ENCODE measurements around the gene FRMD8. TPM values are rescaled to one million over a fixed set of nuclear protein-coding genes. Genes with fewer than 3 reads are reported as not detected.
"Not testable (repeated sequence)": the region's sequence is repeated elsewhere in the genome, so short reads cannot be mapped to it uniquely, and the experiment has no call there.

FRMD8 gene
- total and polyA plus RNA-seq, 2 of the 4 experiments (the other 2 are of a cell fraction) = 11.3 to 19.8 TPM

GRCh38 chr11:65448418-65449105 lies 62.1 kb downstream of the FRMD8 start (continued):
- TF ChIP-seq POLR2A (IDR thresholded peaks at IDR 0.05; ENCODE audit: low read depth, low read length) (peak; percentile 33; the same call in 1 of the 2 replicates), RAD21 (IDR thresholded peaks at IDR 0.05; ENCODE audit: low read length) (no peak)

DNA sequence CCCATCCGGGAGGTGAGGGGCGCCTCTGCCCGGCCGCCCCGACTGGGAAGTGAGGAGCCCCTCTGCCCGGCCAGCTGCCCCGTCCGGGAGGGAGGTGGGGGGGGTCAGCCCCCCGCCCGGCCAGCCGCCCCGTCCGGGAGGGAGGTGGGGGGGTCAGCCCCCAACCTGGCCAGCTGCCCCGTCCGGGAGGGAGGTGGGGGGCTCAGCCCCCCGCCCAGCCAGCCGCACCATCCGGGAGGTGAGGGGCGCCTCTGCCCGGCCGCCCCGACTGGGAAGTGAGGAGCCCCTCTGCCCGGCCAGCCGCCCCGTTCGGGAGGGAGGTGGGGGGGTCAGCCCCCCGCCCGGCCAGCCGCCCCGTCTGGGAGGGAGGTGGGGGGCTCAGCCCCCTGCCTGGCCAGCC lies 64.9 kb downstream of the FRMD8 start:
- DNase-seq; H3K9me3 ChIP-seq (ENCODE audit: control insufficient read depth, insufficient read depth, low read length); H3K14ac ChIP-seq (replicated peaks; ENCODE audit: low read depth, low read length); H2BK15ac ChIP-seq (ENCODE audit: low read depth, low read length); H2BK120ac ChIP-seq (ENCODE audit: low read depth, low read length); H4K8ac ChIP-seq (ENCODE audit: low read depth in 2 of 2, low read length in 2 of 2); CTCF ChIA-PET; dilution Hi-C loops (cut with HindIII; ENCODE audit: low sequenced_read_pairs, unreplicated experiment); H3K27me3 ChIP-seq (ENCODE audit: control insufficient read depth, insufficient read depth, low read length); H3K18ac ChIP-seq (ENCODE audit: low read depth, low read length); H3K56ac ChIP-seq (ENCODE audit: extremely low read depth, insufficient read depth, low read length); H3K4me2 ChIP-seq (ENCODE audit: low read depth, low read length); H3K4me1 ChIP-seq (ENCODE audit: control insufficient read depth, insufficient read depth, low read length); H2AK9ac ChIP-seq (replicated peaks; ENCODE audit: low read depth, low read length, poor library complexity); in situ Hi-C loops (cut with MboI; ENCODE audit: low sequenced_read_pairs); H2BK20ac ChIP-seq (ENCODE audit: low read depth, low read length); H3K4me3 ChIP-seq (ENCODE audit: insufficient read depth, low read depth, low read length); intact Hi-C loops (cut with micrococcal nuclease); H2AK5ac ChIP-seq (ENCODE audit: low read depth, low read length); POLR2A ChIA-PET (ENCODE audit: unreplicated experiment); ATAC-seq (ENCODE audit: low read depth); H3K9ac ChIP-seq (ENCODE audit: low read depth, low read length); H3K4ac ChIP-seq (ENCODE audit: low read depth, low read length); H2BK5ac ChIP-seq (ENCODE audit: low read depth, low read length, poor library complexity, severe bottlenecking); H4K5ac ChIP-seq (ENCODE audit: low read depth, low read length); H4K91ac ChIP-seq (ENCODE audit: insufficient read depth, low read depth, low read length); H3K36me3 ChIP-seq (ENCODE audit: control insufficient read depth, insufficient read depth, low read length); H3K23ac ChIP-seq (ENCODE audit: low read depth, low read length); BruUV-seq (replicated peaks); H2AFZ ChIP-seq (replicated peaks; ENCODE audit: low read length, poor library complexity); H3K27ac ChIP-seq (ENCODE audit: insufficient read depth, low read length): not testable (repeated sequence)
- Histone ChIP-seq H4K20me1 (ENCODE audit: insufficient read depth, low read length) (peaks cover 40% of the 10 kb centered on the region), H3K79me1 (ENCODE audit: low read depth in 1 of 2, low read length in 2 of 2) (peaks cover 5 to 43% of the 10 kb centered on the region in 2 experiments; a peak in 3 of 4 replicates), H3K9me1 (ENCODE audit: insufficient read depth, low read length) (peaks cover 11% of the 10 kb centered on the region; the same call in 1 of the 2 replicates)
- no CpG with 5 or more reads among the region's 30 CpGs for WGBS, 2 experiments (ENCODE audit: extremely low coverage in 2 of 2, insufficient read length in 1 of 2)

DNA sequence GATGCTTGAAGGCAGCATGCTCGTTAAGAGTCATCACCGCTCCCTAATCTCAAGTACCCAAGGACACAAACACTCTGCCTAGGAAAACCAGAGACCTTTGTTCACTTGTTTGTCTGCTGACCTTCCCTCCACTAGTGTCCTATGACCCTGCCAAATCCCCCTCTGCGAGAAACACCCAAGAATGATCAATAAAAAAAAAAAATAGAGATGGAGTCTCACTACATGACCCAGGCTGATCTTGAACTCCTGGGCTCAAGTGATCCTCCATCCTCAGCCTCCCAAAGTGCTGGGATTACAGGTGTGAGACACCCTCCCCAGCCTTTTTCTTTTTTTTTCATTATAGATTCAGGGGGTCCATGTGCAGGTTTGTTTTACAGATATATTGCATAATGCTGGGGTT lies 65.8 kb downstream of the FRMD8 start:
- H2AFZ ChIP-seq (replicated peaks; ENCODE audit: low read length, poor library complexity); H2BK20ac ChIP-seq (ENCODE audit: low read depth, low read length); H4K8ac ChIP-seq (ENCODE audit: low read depth in 2 of 2, low read length in 2 of 2); H3K56ac ChIP-seq (ENCODE audit: extremely low read depth, insufficient read depth, low read length); H3K9me3 ChIP-seq (ENCODE audit: control insufficient read depth, insufficient read depth, low read length); in situ Hi-C loops (cut with MboI; ENCODE audit: low sequenced_read_pairs); H3K4me3 ChIP-seq (ENCODE audit: insufficient read depth, low read depth, low read length); H3K4me2 ChIP-seq (ENCODE audit: low read depth, low read length); ATAC-seq (ENCODE audit: low read depth); H2AK9ac ChIP-seq (replicated peaks; ENCODE audit: low read depth, low read length, poor library complexity); CTCF ChIA-PET; H3K27ac ChIP-seq (ENCODE audit: insufficient read depth, low read length); dilution Hi-C loops (cut with HindIII; ENCODE audit: low sequenced_read_pairs, unreplicated experiment); BruUV-seq (replicated peaks); H3K14ac ChIP-seq (replicated peaks; ENCODE audit: low read depth, low read length); H3K9me1 ChIP-seq (ENCODE audit: insufficient read depth, low read length); H2AK5ac ChIP-seq (ENCODE audit: low read depth, low read length); H2BK15ac ChIP-seq (ENCODE audit: low read depth, low read length); H2BK5ac ChIP-seq (ENCODE audit: low read depth, low read length, poor library complexity, severe bottlenecking); H2BK120ac ChIP-seq (ENCODE audit: low read depth, low read length); H3K36me3 ChIP-seq (ENCODE audit: control insufficient read depth, insufficient read depth, low read length); DNase-seq; H3K18ac ChIP-seq (ENCODE audit: low read depth, low read length); H3K4ac ChIP-seq (ENCODE audit: low read depth, low read length); H3K9ac ChIP-seq (ENCODE audit: low read depth, low read length); H3K27me3 ChIP-seq (ENCODE audit: control insufficient read depth, insufficient read depth, low read length); H4K91ac ChIP-seq (ENCODE audit: insufficient read depth, low read depth, low read length); H3K23ac ChIP-seq (ENCODE audit: low read depth, low read length); intact Hi-C loops (cut with micrococcal nuclease); H4K5ac ChIP-seq (ENCODE audit: low read depth, low read length); H3K4me1 ChIP-seq (ENCODE audit: control insufficient read depth, insufficient read depth, low read length): not testable (repeated sequence)
- WGBS, 2 experiments (ENCODE audit: extremely low coverage in 2 of 2, insufficient read length in 1 of 2) = no CpG with 5 or more reads among the region's 3 CpGs
- Histone ChIP-seq H4K20me1 (ENCODE audit: insufficient read depth, low read length) (peaks cover 31% of the 10 kb centered on the region), H3K79me1 (ENCODE audit: low read depth in 1 of 2, low read length in 2 of 2) (peaks cover 5 to 38% of the 10 kb centered on the region in 2 experiments; a peak in 3 of 4 replicates)
- POLR2A ChIA-PET (ENCODE audit: unreplicated experiment) = interaction anchor here (0.6 to 1.0 kb wide), 2 partner anchors 47 to 53 kb away, joined by 5 to 6 read pairs; partner anchors contain the start of gene MALAT1

Data from IMR-90 (cell line).